Smooth muscle cell (in vitro differentiated cells): ENCODE results near the gene TBK1. TPM values are rescaled to one million over a fixed set of nuclear protein-coding genes. Genes with fewer than 3 reads are reported as not detected.

ENCODE experiments used
- DNase-seq: peaks from one replicate; lab custom pipeline; 2025; ENCODE audit not compliant: unreplicated experiment; lab: John Stamatoyannopoulos, UW
- H2AFZ ChIP-seq: fragments of 200-600 bp; sonication (generic); 2 replicates; pipeline ENCODE4 v1.6.0; 2016; ENCODE audit warnings: antibody characterized with exemption, low read depth, mild to moderate bottlenecking
- H3F3A ChIP-seq: fragments of 200-600 bp; sonication (generic); 2 replicates; pipeline ENCODE4 v1.6.0; 2017; ENCODE audit warnings: antibody characterized with exemption, low read depth
- H3K27ac ChIP-seq: fragments of 200-600 bp; sonication (generic); 2 replicates; pipeline ENCODE4 v1.5.1; 2016; ENCODE audit warnings: low read depth, mild to moderate bottlenecking
- H3K27me3 ChIP-seq: fragments of 200-600 bp; sonication (generic); 2 replicates; pipeline ENCODE4 v1.6.1; 2016; ENCODE audit warnings: low read depth, mild to moderate bottlenecking
- H3K36me3 ChIP-seq: fragments of 200-600 bp; sonication (generic); 2 replicates; pipeline ENCODE4 v1.5.1; 2016; ENCODE audit warnings: low read depth
- H3K4me1 ChIP-seq: fragments of 200-600 bp; sonication (generic); 2 replicates; pipeline ENCODE4 v1.5.1; 2016; ENCODE audit warnings: low read depth
- H3K4me2 ChIP-seq: fragments of 200-600 bp; sonication (generic); 2 replicates; pipeline ENCODE4 v1.6.0; 2016; ENCODE audit warnings: mild to moderate bottlenecking
- H3K4me3 ChIP-seq: fragments of 200-600 bp; sonication (generic); 2 replicates; pipeline ENCODE4 v1.5.1; 2016; ENCODE audit warnings: mild to moderate bottlenecking
- H3K79me2 ChIP-seq: fragments of 200-600 bp; sonication (generic); 2 replicates; pipeline ENCODE4 v1.6.0; 2016; ENCODE audit warnings: low read depth, mild to moderate bottlenecking
- H3K9ac ChIP-seq: fragments of 200-600 bp; sonication (generic); 2 replicates; pipeline ENCODE4 v1.6.0; 2016; ENCODE audit warnings: low read depth
- H3K9me3 ChIP-seq: fragments of 200-600 bp; sonication (generic); replicated peaks from 2 replicates; pipeline ENCODE4 v1.5.1; 2016; ENCODE audit warnings: low read depth
- H4K20me1 ChIP-seq: fragments of 200-600 bp; sonication (generic); 2 replicates; pipeline ENCODE4 v1.6.0; 2016; ENCODE audit warnings: low read depth
- CTCF ChIP-seq: fragments of 200-600 bp; sonication (generic); IDR thresholded peaks from 2 replicates; pipeline ENCODE4 v1.5.1; 2017; ENCODE audit warnings: borderline replicate concordance, mild to moderate bottlenecking, antibody characterized with exemption; ENCODE audit not compliant: insufficient read depth, poor library complexity, severe bottlenecking
- WGBS: methylation state at CpG from one replicate; pipeline ENCODE4 v1.1.7; 2016; ENCODE audit warnings: low lambda C conversion rate; 5-methylcytosine and 5-hydroxymethylcytosine counted together
- polyA plus RNA-seq: library from polyadenylated mRNA; unstranded; fragments of >200 nt; fragmentation: Nextera tagmentation; extraction: Ambion mirVana; gene quantifications from 2 replicates; pipeline ENCODE4 v1.2.1, GENCODE V29; 2016
- total RNA-seq: library from RNA; depleted of rRNA; stranded (reverse); fragments of >200 nt; gene quantifications from 2 replicates; pipeline ENCODE4 v1.2.3, GENCODE V29; 2014

The TBK1 gene
- total and polyA plus RNA-seq, 2 experiments from 2014 or later, result 16.8 to 28.9 TPM

GRCh38 chr12:64496839-64497400 is 45.0 kb downstream of the TBK1 start:
- no peaks in the 10 kb centered on the region for H3K4me1 ChIP-seq
- no peak overlapping the region for H2AFZ ChIP-seq
- H4K20me1 ChIP-seq, result no peaks in the 10 kb centered on the region
- 96% methylated on average over 2 of the region's 2 CpGs for WGBS
- no peak overlapping the region for H3K27ac ChIP-seq
- no peak for DNase-seq
- no peaks in the 10 kb centered on the region for H3K79me2 ChIP-seq
- H3K9me3 ChIP-seq, result no peaks in the 10 kb centered on the region
- H3K4me2 ChIP-seq, result no peak overlapping the region
- H3K27me3 ChIP-seq, result no peaks in the 10 kb centered on the region
- no peak overlapping the region for H3K9ac ChIP-seq
- no peak for TF ChIP-seq CTCF
- no peak overlapping the region for H3K4me3 ChIP-seq
- peaks cover 21% of the 10 kb centered on the region for H3K36me3 ChIP-seq
- no peaks in the 10 kb centered on the region for H3F3A ChIP-seq

- Histone ChIP-seq H3K79me2 (no peaks in the 10 kb centered on the region), H3K4me2 (no peak overlapping the region), H3K27ac (no peak overlapping the region), H2AFZ (no peak overlapping the region), H3K4me3 (no peak overlapping the region), H3K4me1 (no peaks in the 10 kb centered on the region), H3K9me3 (no peaks in the 10 kb centered on the region), H3K9ac (no peak overlapping the region), H4K20me1 (no peaks in the 10 kb centered on the region), H3F3A (no peaks in the 10 kb centered on the region), H3K36me3 (peaks cover 21% of the 10 kb centered on the region), H3K27me3 (no peaks in the 10 kb centered on the region)
- TF ChIP-seq CTCF, result no peak
- 98% methylated on average over 1 of the region's 1 CpG for WGBS
- DNase-seq, result no peak
These were observed 45.6 kb downstream of the TBK1 start for GRCh38 chr12:64497484-64497883.

GRCh38 chr12:64497903-64498302 is 46.0 kb downstream of the TBK1 start:
- Histone ChIP-seq H3K9ac (no peak overlapping the region), H3K4me1 (no peaks in the 10 kb centered on the region), H3K36me3 (peaks cover 21% of the 10 kb centered on the region), H3K9me3 (no peaks in the 10 kb centered on the region), H3K79me2 (no peaks in the 10 kb centered on the region), H3K27ac (no peak overlapping the region), H4K20me1 (no peaks in the 10 kb centered on the region), H3K4me3 (no peak overlapping the region), H3F3A (no peaks in the 10 kb centered on the region), H2AFZ (no peak overlapping the region), H3K4me2 (no peak overlapping the region), H3K27me3 (no peaks in the 10 kb centered on the region)
- no peak for TF ChIP-seq CTCF
- DNase-seq, result no peak
- WGBS, result 94% methylated on average over 1 of the region's 1 CpG

- H3K79me2 ChIP-seq, result no peaks in the 10 kb centered on the region
- no peaks in the 10 kb centered on the region for H3F3A ChIP-seq
- H3K4me2 ChIP-seq, result no peak overlapping the region
- DNase-seq, result no peak
- H3K36me3 ChIP-seq, result peaks cover 21% of the 10 kb centered on the region
- H3K27me3 ChIP-seq, result no peaks in the 10 kb centered on the region
- no peak overlapping the region for H2AFZ ChIP-seq
- WGBS, result 100% methylated on average over 3 of the region's 3 CpGs
- H3K4me3 ChIP-seq, result no peak overlapping the region
- no peak for TF ChIP-seq CTCF
- H3K27ac ChIP-seq, result no peak overlapping the region
- H3K4me1 ChIP-seq, result no peaks in the 10 kb centered on the region
- no peaks in the 10 kb centered on the region for H3K9me3 ChIP-seq
- H3K9ac ChIP-seq, result no peak overlapping the region
- no peaks in the 10 kb centered on the region for H4K20me1 ChIP-seq
These were observed 48.5 kb downstream of the TBK1 start for GRCh38 chr12:64500394-64500793.
